Gastrocnemius medialis (tissue), 4 donors: ENCODE measurements around the gene COL1A2. TPM values are rescaled to one million over a fixed set of nuclear protein-coding genes. Genes with fewer than 3 reads are reported as not detected.
A peak's percentile ranks its signal among the peaks of the same experiment; 100 is the strongest.

Experiments used
- ATAC-seq, 2 donors: fragments of 150-250 bp; one replicate each; pipeline ENCODE4 v1.9.1; 2016
- DNase-seq, 2 donors: peaks; one replicate each; pipeline ENCODE4 v3.0.0-alpha.2; 2019
- H3K27ac ChIP-seq, 4 donors: fragments of 200-600 bp; sonication (generic); 1 replicate in 1 of 4; 2 replicates in 3 of 4; pipeline ENCODE4 v1.5.1; 2016 to 2018; ENCODE audit warnings: mild to moderate bottlenecking in 2 of 4, moderate library complexity in 1 of 4
- H3K27me3 ChIP-seq, 3 donors: fragments of 200-600 bp; sonication (generic) in 2 of 3; 1 replicate in 1 of 3; 2 replicates in 2 of 3; pipeline versions ENCODE4 v1.5.1 to v1.6.0; 2016 to 2019; ENCODE audit warnings: mild to moderate bottlenecking in 1 of 3, moderate library complexity in 1 of 3
- H3K36me3 ChIP-seq, 2 donors: fragments of 200-600 bp; sonication (generic) in 1 of 2; one replicate each; pipeline ENCODE4 v1.5.1; 2017 to 2018
- H3K4me1 ChIP-seq, 2 donors: fragments of 200-600 bp; sonication (generic) in 1 of 2; one replicate each; pipeline ENCODE4 v1.5.1; 2016 to 2017; ENCODE audit warnings: mild to moderate bottlenecking in 2 of 2
- H3K4me3 ChIP-seq, 4 donors: fragments of 200-600 bp; sonication (generic) in 3 of 4; 1 replicate in 1 of 4; 2 replicates in 3 of 4; pipeline ENCODE4 v1.5.1; 2016 to 2019; ENCODE audit warnings: mild to moderate bottlenecking in 2 of 4
- H3K9me3 ChIP-seq, 3 donors: fragments of 200-600 bp; sonication (generic) in 2 of 3; 1 replicate in 1 of 3; 2 replicates in 2 of 3; pipeline ENCODE4 v1.5.1; 2016 to 2019
- CTCF ChIP-seq, 5 experiments: fragments of 450-650 bp in 3 of 5; fragments of 200-600 bp in 2 of 5; sonication (generic) in 2 of 5; IDR thresholded peaks in 4 of 5; conservative IDR thresholded peaks in 1 of 5; 1 replicate in 4 of 5; 2 replicates in 1 of 5; pipeline ENCODE4 v1.5.1; 2016 to 2019; ENCODE audit warnings: antibody characterized with exemption in 5 of 5, mild to moderate bottlenecking in 3 of 5, moderate library complexity in 3 of 5
- POLR2A ChIP-seq, 2 donors: fragments of 450-650 bp; IDR thresholded peaks; one replicate each; pipeline ENCODE4 v1.6.1; 2017; ENCODE audit warnings: antibody characterized with exemption in 2 of 2, mild to moderate bottlenecking in 2 of 2, moderate library complexity in 2 of 2
- in situ Hi-C, 4 donors: fragments of 200-750 bp; cut with MboI; loops; one replicate each; pipeline versions ENCODE4 v1.15.0 to v1.8.0; 2017; ENCODE audit warnings: low sequenced_read_pairs in 4 of 4
- intact Hi-C: fragments of 100-400 bp; cut with DNase I; formaldehyde crosslinking; loops from one replicate; pipeline ENCODE4 v1.15.1; 2023; ENCODE audit warnings: low total_unique reads
- total RNA-seq, 4 donors: library from RNA; depleted of rRNA; stranded (reverse); fragments of >200 nt; gene quantifications; one replicate each; pipeline versions ENCODE4 v1.1.0 to v1.2.3, GENCODE V29; 2016

COL1A2 gene
- total RNA-seq, 4 donors from 2014 or later = 11.2 to 43.6 (median 18.7) TPM

DNA sequence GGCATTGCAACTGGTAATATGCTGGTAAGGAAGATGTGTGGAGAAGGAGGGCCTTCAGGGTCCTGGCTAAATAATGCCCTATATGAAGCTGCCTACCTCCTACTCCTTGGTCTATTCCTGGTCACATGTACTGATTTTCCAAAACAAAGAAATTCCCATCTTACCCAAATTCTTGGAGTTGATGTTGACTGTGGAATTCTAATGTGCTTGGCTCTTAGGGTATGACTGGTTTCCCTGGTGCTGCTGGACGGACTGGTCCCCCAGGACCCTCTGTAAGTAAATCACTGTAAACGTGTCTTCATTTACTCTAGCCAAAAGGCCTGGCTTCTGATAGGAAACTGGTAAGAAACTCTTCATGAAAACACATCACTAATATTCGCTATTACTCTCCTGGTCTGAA, 27.0 kb downstream of the COL1A2 start:
- peaks cover 0 to 7% of the 10 kb centered on the region in 2 donors for H3K36me3 ChIP-seq
- H3K27ac ChIP-seq = no peak overlapping the region
- no peaks in the 10 kb centered on the region for H3K27me3 ChIP-seq
- intact Hi-C loops (no loop called here), in situ Hi-C loops (no loop called here)
- H3K9me3 ChIP-seq = no peaks in the 10 kb centered on the region
- TF ChIP-seq CTCF (IDR thresholded peaks at IDR 0.05 in 4 of 5, conservative IDR thresholded peaks at IDR 0.05 in 1 of 5) = no peak
- TF ChIP-seq POLR2A (IDR thresholded peaks at IDR 0.05) = no peak
- DNase-seq (no peak), ATAC-seq (no peak)
- H3K4me3 ChIP-seq = no peak overlapping the region
- H3K4me1 ChIP-seq = no peaks in the 10 kb centered on the region

GRCh38 chr7:94422136-94422535, 27.4 kb downstream of the COL1A2 start:
- in situ Hi-C loops (no loop called here), intact Hi-C loops (no loop called here)
- no peak for ATAC-seq
- TF ChIP-seq POLR2A (IDR thresholded peaks at IDR 0.05) (no peak), CTCF (IDR thresholded peaks at IDR 0.05 in 4 of 5, conservative IDR thresholded peaks at IDR 0.05 in 1 of 5) (no peak)
- no peak overlapping the region for H3K4me3 ChIP-seq
- no peaks in the 10 kb centered on the region for H3K9me3 ChIP-seq
- DNase-seq = no peak
- no peaks in the 10 kb centered on the region for H3K4me1 ChIP-seq
- peaks cover 0 to 7% of the 10 kb centered on the region in 2 donors for H3K36me3 ChIP-seq
- no peak overlapping the region for H3K27ac ChIP-seq
- H3K27me3 ChIP-seq = no peaks in the 10 kb centered on the region

- Histone ChIP-seq H3K9me3 (no peaks in the 10 kb centered on the region), H3K4me3 (no peak overlapping the region), H3K27ac (peak overlapping the region in 1 of 4 donors; percentile 9), H3K4me1 (no peaks in the 10 kb centered on the region), H3K27me3 (no peaks in the 10 kb centered on the region), H3K36me3 (peaks cover 0 to 7% of the 10 kb centered on the region in 2 donors)
- intact Hi-C loops = no loop called here
- in situ Hi-C loops = no loop called here
- no peak for TF ChIP-seq CTCF (IDR thresholded peaks at IDR 0.05 in 4 of 5, conservative IDR thresholded peaks at IDR 0.05 in 1 of 5)
- TF ChIP-seq POLR2A (IDR thresholded peaks at IDR 0.05) = no peak
- DNase-seq = no peak
- no peak for ATAC-seq
Observed at GRCh38 chr7:94422827-94423460, 28.2 kb downstream of the COL1A2 start.

- Histone ChIP-seq H3K4me3 (no peak overlapping the region), H3K9me3 (no peaks in the 10 kb centered on the region), H3K27ac (no peak overlapping the region), H3K36me3 (peaks cover 0 to 7% of the 10 kb centered on the region in 2 donors), H3K4me1 (no peaks in the 10 kb centered on the region), H3K27me3 (no peaks in the 10 kb centered on the region)
- in situ Hi-C loops (no loop called here), intact Hi-C loops (no loop called here)
- TF ChIP-seq POLR2A (IDR thresholded peaks at IDR 0.05) = no peak
- TF ChIP-seq CTCF (IDR thresholded peaks at IDR 0.05 in 4 of 5, conservative IDR thresholded peaks at IDR 0.05 in 1 of 5) = no peak
- DNase-seq = no peak
- ATAC-seq = no peak
Observed at GRCh38 chr7:94423863-94424735, 29.4 kb downstream of the COL1A2 start.
